ENCODE results near the gene ACOT7. TPM values are rescaled to one million over a fixed set of nuclear protein-coding genes. Genes with fewer than 3 reads are reported as not detected.

ACOT7 gene
- total and polyA plus RNA-seq, 10 donors, result 10.6 to 31.5 (median 20.3) TPM

DNA sequence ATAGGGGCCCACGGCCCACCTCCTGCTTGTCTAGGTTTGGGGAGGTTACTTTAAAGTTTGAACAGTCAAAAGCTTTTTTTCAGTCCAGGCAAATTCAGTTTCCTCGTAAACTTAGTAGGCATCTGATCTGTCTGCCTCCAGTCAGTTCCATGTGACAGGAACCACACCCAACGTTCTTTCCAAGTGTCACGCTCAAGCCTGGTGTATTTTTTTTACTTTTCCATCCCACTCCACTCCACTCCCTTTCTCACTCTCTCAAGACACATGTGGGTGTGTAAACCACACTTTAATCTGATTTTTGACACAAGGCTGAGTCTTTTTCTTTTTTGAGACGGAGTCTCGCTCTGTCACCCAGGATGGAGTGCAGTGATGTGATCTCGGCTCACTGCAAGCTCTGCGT is 72.4 kb downstream of the ACOT7 start:
- Histone ChIP-seq H3K9me3 (no peaks in the 10 kb centered on the region), H3K4me1 (peaks cover 0 to 15% (median 0%) of the 10 kb centered on the region in 6 donors), H3K27ac (no peak overlapping the region), H3K4me3 (no peak overlapping the region), H3K27me3 (replicated peaks in 1 of 7) (no peaks in the 10 kb centered on the region), H3K36me3 (peaks cover 0 to 40% (median 5%) of the 10 kb centered on the region in 6 donors)
- TF ChIP-seq, protein P1, sequence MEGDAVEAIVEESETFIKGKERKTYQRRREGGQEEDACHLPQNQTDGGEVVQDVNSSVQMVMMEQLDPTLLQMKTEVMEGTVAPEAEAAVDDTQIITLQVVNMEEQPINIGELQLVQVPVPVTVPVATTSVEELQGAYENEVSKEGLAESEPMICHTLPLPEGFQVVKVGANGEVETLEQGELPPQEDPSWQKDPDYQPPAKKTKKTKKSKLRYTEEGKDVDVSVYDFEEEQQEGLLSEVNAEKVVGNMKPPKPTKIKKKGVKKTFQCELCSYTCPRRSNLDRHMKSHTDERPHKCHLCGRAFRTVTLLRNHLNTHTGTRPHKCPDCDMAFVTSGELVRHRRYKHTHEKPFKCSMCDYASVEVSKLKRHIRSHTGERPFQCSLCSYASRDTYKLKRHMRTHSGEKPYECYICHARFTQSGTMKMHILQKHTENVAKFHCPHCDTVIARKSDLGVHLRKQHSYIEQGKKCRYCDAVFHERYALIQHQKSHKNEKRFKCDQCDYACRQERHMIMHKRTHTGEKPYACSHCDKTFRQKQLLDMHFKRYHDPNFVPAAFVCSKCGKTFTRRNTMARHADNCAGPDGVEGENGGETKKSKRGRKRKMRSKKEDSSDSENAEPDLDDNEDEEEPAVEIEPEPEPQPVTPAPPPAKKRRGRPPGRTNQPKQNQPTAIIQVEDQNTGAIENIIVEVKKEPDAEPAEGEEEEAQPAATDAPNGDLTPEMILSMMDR (IDR thresholded peaks at IDR 0.05 in 8 of 11, conservative IDR thresholded peaks at IDR 0.05 in 3 of 11), result no peak
- TF ChIP-seq POLR2A (IDR thresholded peaks at IDR 0.05), result no peak
- TF ChIP-seq POLR2AphosphoS5 (IDR thresholded peaks at IDR 0.05), result no peak
- DNase-seq, result no peak
- WGBS, 5 donors, result 81 to 88% (median 84%) methylated on average over 8 of the region's 8 CpGs
- intact Hi-C loops (cut with DNase I; ENCODE audit: low total_unique reads), result no loop called here

DNA sequence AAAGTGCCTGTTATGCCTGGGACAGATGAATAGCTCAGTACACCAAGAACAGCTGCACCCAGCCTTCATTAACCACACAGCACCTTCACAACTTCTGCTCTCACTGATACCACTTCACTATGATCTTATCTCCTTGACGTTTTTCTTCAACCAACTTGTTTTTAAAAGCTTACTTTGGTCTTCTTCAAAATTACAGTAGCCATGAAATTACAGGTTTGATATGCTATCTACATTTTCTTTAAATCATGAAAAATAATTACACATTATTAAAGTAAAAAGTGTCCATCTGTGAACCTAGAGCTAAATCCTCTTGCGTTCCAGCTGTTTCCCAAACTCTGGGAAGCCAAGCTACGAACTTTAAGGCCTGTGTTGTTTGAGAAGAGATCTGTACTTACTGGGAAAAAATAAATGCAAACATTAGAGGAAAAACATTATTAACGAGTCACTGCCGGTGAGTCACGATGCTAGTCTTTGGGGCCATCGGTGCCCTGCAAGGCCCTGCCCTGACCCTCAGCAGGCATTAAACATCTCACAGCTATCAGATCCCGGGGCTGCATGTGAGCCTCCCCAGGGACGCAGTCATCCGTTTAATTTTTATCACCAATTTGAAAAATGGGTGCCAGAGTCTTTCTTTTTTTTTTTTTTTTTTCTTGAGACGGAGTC is 76.3 kb downstream of the ACOT7 start:
- no peak for TF ChIP-seq POLR2A (IDR thresholded peaks at IDR 0.05)
- TF ChIP-seq POLR2AphosphoS5 (IDR thresholded peaks at IDR 0.05), result no peak
- TF ChIP-seq, protein P1 (IDR thresholded peaks at IDR 0.05 in 8 of 11, conservative IDR thresholded peaks at IDR 0.05 in 3 of 11), result no peak
- no peaks in the 10 kb centered on the region for H3K27me3 ChIP-seq (replicated peaks in 1 of 7)
- intact Hi-C loops (cut with DNase I; ENCODE audit: low total_unique reads), result no loop called here
- 84 to 89% (median 86%) methylated on average over 11 of the region's 11 CpGs for WGBS, 5 donors
- no peaks in the 10 kb centered on the region for H3K9me3 ChIP-seq
- no peak overlapping the region for H3K4me3 ChIP-seq
- H3K27ac ChIP-seq, result no peak overlapping the region
- no peak for DNase-seq
- H3K36me3 ChIP-seq, result peaks cover 0 to 46% (median 0%) of the 10 kb centered on the region in 6 donors
- H3K4me1 ChIP-seq, result peaks cover 0 to 15% (median 0%) of the 10 kb centered on the region in 6 donors

GRCh38 chr1:6316240-6317097 is 77.1 kb downstream of the ACOT7 start:
- no peaks in the 10 kb centered on the region for H3K27me3 ChIP-seq (replicated peaks in 1 of 7)
- no peak for DNase-seq
- no peak overlapping the region for H3K4me3 ChIP-seq
- TF ChIP-seq POLR2A (IDR thresholded peaks at IDR 0.05), result no peak
- TF ChIP-seq POLR2AphosphoS5 (IDR thresholded peaks at IDR 0.05), result no peak
- TF ChIP-seq, protein P1 (IDR thresholded peaks at IDR 0.05 in 8 of 11, conservative IDR thresholded peaks at IDR 0.05 in 3 of 11), result no peak
- intact Hi-C loops (cut with DNase I; ENCODE audit: low total_unique reads), result no loop called here
- H3K36me3 ChIP-seq, result peaks cover 0 to 46% (median 0%) of the 10 kb centered on the region in 6 donors
- H3K4me1 ChIP-seq, result peaks cover 0 to 9% (median 0%) of the 10 kb centered on the region in 6 donors
- H3K9me3 ChIP-seq, result no peaks in the 10 kb centered on the region
- H3K27ac ChIP-seq, result no peak overlapping the region
- WGBS, 5 donors, result 86 to 92% (median 89%) methylated on average over 14 of the region's 14 CpGs

- TF ChIP-seq, protein P1 (IDR thresholded peaks at IDR 0.05 in 8 of 11, conservative IDR thresholded peaks at IDR 0.05 in 3 of 11), result no peak
- no peak for TF ChIP-seq POLR2AphosphoS5 (IDR thresholded peaks at IDR 0.05)
- no peak for TF ChIP-seq POLR2A (IDR thresholded peaks at IDR 0.05)
- H3K4me1 ChIP-seq, result no peaks in the 10 kb centered on the region
- WGBS, 5 donors, result 88 to 95% (median 92%) methylated on average over 12 of the region's 12 CpGs
Measured at GRCh38 chr1:6314503-6314902, 79.1 kb downstream of the ACOT7 start.

More at GRCh38 chr1:6314503-6314902, 79.1 kb downstream of the ACOT7 start:
- Histone ChIP-seq H3K9me3 (no peaks in the 10 kb centered on the region), H3K4me3 (no peak overlapping the region), H3K27ac (no peak overlapping the region), H3K27me3 (replicated peaks in 1 of 7) (no peaks in the 10 kb centered on the region), H3K36me3 (peaks cover 0 to 34% (median 0%) of the 10 kb centered on the region in 6 donors)
- intact Hi-C loops (cut with DNase I; ENCODE audit: low total_unique reads), result no loop called here
- DNase-seq, result no peak
